Erythroblast (primary cell): ENCODE results near the gene NCKAP5.

ENCODE experiments used
- GATA1 ChIP-seq: IDR thresholded peaks from 2 replicates; pipeline ENCODE4 v1.6.1; 2011; ENCODE audit warnings: low read depth, mild to moderate bottlenecking, control low read depth, low read length, moderate library complexity
- POLR2A ChIP-seq: IDR thresholded peaks from 2 replicates; pipeline ENCODE4 v1.6.1; 2011; ENCODE audit warnings: mild to moderate bottlenecking, low read length

DNA sequence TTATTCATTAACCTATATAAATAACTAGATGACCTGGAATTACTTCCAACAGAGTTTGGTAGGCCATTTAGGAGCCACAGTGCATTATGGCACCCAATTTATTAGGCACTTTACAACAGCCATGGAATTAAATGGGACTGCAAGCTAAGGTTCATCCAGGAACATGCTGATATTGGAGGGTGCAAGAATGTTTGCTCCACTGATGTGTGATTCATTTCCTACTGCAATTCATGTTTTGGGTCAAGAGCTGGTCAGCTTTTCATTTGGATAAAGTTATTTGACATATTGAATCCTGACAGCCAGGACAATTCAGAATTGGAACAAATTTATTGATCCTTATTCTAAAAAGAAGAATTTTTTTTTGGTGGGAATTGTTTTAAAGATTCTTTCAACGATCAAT, 886.5 kb downstream of the NCKAP5 start:
- TF ChIP-seq POLR2A (no peak), GATA1 (no peak)
